ENCODE results near the gene ARIH1. TPM values are rescaled to one million over a fixed set of nuclear protein-coding genes. Genes with fewer than 3 reads are reported as not detected.
"Not testable (repeated sequence)": the region's sequence is repeated elsewhere in the genome, so short reads cannot be mapped to it uniquely, and the experiment has no call there.

The ARIH1 gene
- total RNA-seq, 1 experiment from 2014 or later, result 192 TPM

GRCh38 chr15:72609862-72610261 is 135.7 kb downstream of the ARIH1 start:
- Histone ChIP-seq H3K4me3 (ENCODE audit: low read depth in 2 of 2, low read length in 2 of 2) (no peak overlapping the region), H3K36me3 (ENCODE audit: control insufficient read depth, insufficient read depth, low read length) (no peaks in the 10 kb centered on the region), H3K27ac (ENCODE audit: low read length) (no peak overlapping the region), H3K27me3 (ENCODE audit: control insufficient read depth, insufficient read depth, low read length) (no peaks in the 10 kb centered on the region), H3K4me1 (ENCODE audit: control insufficient read depth, insufficient read depth, low read length) (no peaks in the 10 kb centered on the region), H3K9me3 (ENCODE audit: control insufficient read depth, insufficient read depth, low read depth, low read length) (no peaks in the 10 kb centered on the region)
- DNase-seq (ENCODE audit: low read depth, low spot score) (no peak), ATAC-seq (0 out of 2 replicates have a peak, but pooled peaks have one; percentile 34)
- intact Hi-C loops (cut with micrococcal nuclease; ENCODE audit: unreplicated experiment), result no loop called here
- BruUV-seq (replicated peaks), result no TSS peak
- TF ChIP-seq TCF7L2 (IDR thresholded peaks at IDR 0.05; ENCODE audit: low read depth, low read length) (no peak), POLR2AphosphoS5 (IDR thresholded peaks at IDR 0.05; ENCODE audit: low read depth, low read length) (no peak), CTCF (IDR thresholded peaks at IDR 0.05) (no peak), REST (IDR thresholded peaks at IDR 0.05; ENCODE audit: insufficient read depth in 1 of 2, low read depth in 2 of 2, low read length in 1 of 2) (no peak), SIN3A (IDR thresholded peaks at IDR 0.05; ENCODE audit: borderline replicate concordance, insufficient read depth, low read depth, low read length) (no peak)
- POLR2A ChIA-PET, result interaction anchor here (0.6 kb wide), 1 partner anchor 234 kb away, joined by 3 read pairs; the partner anchor contains the start of gene HEXA
- in situ Hi-C loops (cut with HindIII; ENCODE audit: low pct_unique_long_range_greater_than_20kb, low sequenced_read_pairs), result no loop called here
- CTCF ChIA-PET, result no interaction called here

- POLR2A ChIA-PET; intact Hi-C loops (cut with micrococcal nuclease; ENCODE audit: unreplicated experiment); H3K27me3 ChIP-seq (ENCODE audit: control insufficient read depth, insufficient read depth, low read length); in situ Hi-C loops (cut with HindIII; ENCODE audit: low pct_unique_long_range_greater_than_20kb, low sequenced_read_pairs); BruUV-seq (replicated peaks); DNase-seq (ENCODE audit: low read depth, low spot score); H3K9me3 ChIP-seq (ENCODE audit: control insufficient read depth, insufficient read depth, low read depth, low read length); CTCF ChIA-PET; H3K4me1 ChIP-seq (ENCODE audit: control insufficient read depth, insufficient read depth, low read length); ATAC-seq; H3K4me3 ChIP-seq (ENCODE audit: low read depth in 2 of 2, low read length in 2 of 2); H3K36me3 ChIP-seq (ENCODE audit: control insufficient read depth, insufficient read depth, low read length); H3K27ac ChIP-seq (ENCODE audit: low read length): not testable (repeated sequence)
These were observed 138.2 kb downstream of the ARIH1 start for GRCh38 chr15:72612324-72612723.

- CTCF ChIA-PET, result no interaction called here
- Histone ChIP-seq H3K36me3 (ENCODE audit: control insufficient read depth, insufficient read depth, low read length) (no peaks in the 10 kb centered on the region), H3K27ac (ENCODE audit: low read length) (no peak overlapping the region), H3K9me3 (ENCODE audit: control insufficient read depth, insufficient read depth, low read depth, low read length) (no peaks in the 10 kb centered on the region), H3K4me1 (ENCODE audit: control insufficient read depth, insufficient read depth, low read length) (no peaks in the 10 kb centered on the region), H3K4me3 (ENCODE audit: low read depth in 2 of 2, low read length in 2 of 2) (no peak overlapping the region), H3K27me3 (ENCODE audit: control insufficient read depth, insufficient read depth, low read length) (no peaks in the 10 kb centered on the region)
- no TSS peak for BruUV-seq (replicated peaks)
- in situ Hi-C loops (cut with HindIII; ENCODE audit: low pct_unique_long_range_greater_than_20kb, low sequenced_read_pairs) (no loop called here), intact Hi-C loops (cut with micrococcal nuclease; ENCODE audit: unreplicated experiment) (no loop called here)
- TF ChIP-seq POLR2AphosphoS5 (IDR thresholded peaks at IDR 0.05; ENCODE audit: low read depth, low read length), result no peak
- no peak for TF ChIP-seq CTCF (IDR thresholded peaks at IDR 0.05)
- no peak for TF ChIP-seq SIN3A (IDR thresholded peaks at IDR 0.05; ENCODE audit: borderline replicate concordance, insufficient read depth, low read depth, low read length)
- no peak for TF ChIP-seq REST (IDR thresholded peaks at IDR 0.05; ENCODE audit: insufficient read depth in 1 of 2, low read depth in 2 of 2, low read length in 1 of 2)
- no peak for TF ChIP-seq TCF7L2 (IDR thresholded peaks at IDR 0.05; ENCODE audit: low read depth, low read length)
- ATAC-seq, result no peak
- no peak for DNase-seq (ENCODE audit: low read depth, low spot score)
- POLR2A ChIA-PET, result no interaction called here
These were observed 140.8 kb downstream of the ARIH1 start for GRCh38 chr15:72614810-72615532.

Measured in Panc1 (cell line).